H1 (cell line): Measurements from ENCODE around the gene CBLN3. TPM values are rescaled to one million over a fixed set of nuclear protein-coding genes. Genes with fewer than 3 reads are reported as not detected.

ENCODE experiments used
- CTCF ChIA-PET: fragments of 300-600 bp; sonication (Branson Sonifier 250); formaldehyde crosslinking; loops from one replicate; lab custom pipeline; 2021; ENCODE audit not compliant: partially characterized antibody; lab: Charles Lee
- POLR2A ChIA-PET: fragments of 300-600 bp; sonication (Branson Sonifier 250); formaldehyde crosslinking; loops from one replicate; lab custom pipeline; 2021; ENCODE audit warnings: inconsistent platforms; ENCODE audit not compliant: partially characterized antibody; lab: Charles Lee
- DNase-seq, 2 experiments: peaks; one replicate each; pipeline versions ENCODE4 v3.0.0 to v3.0.0-alpha.2; 2010 to 2022; ENCODE audit warnings: low spot score in 2 of 2, low read depth in 1 of 2, mixed read lengths in 1 of 2
- FAIRE-seq: peaks from 2 replicates; lab custom pipeline; 2011; peaks lifted over from hg19 to GRCh38; lab: Jason Lieb, UNC
- H2AFZ ChIP-seq: 2 replicates; pipeline ENCODE4 v1.8.1; 2012; ENCODE audit warnings: low read length, inconsistent platforms
- H2AK5ac ChIP-seq: 2 replicates; pipeline ENCODE4 v1.6.1; 2013; ENCODE audit warnings: low read depth, low read length
- H2BK120ac ChIP-seq: replicated peaks from 2 replicates; pipeline ENCODE3; 2013; ENCODE audit warnings: low read depth, low read length, inconsistent platforms
- H2BK12ac ChIP-seq: 2 replicates; pipeline ENCODE4 v1.6.1; 2013; ENCODE audit warnings: low read depth, low read length
- H2BK15ac ChIP-seq: 2 replicates; pipeline ENCODE4 v1.6.1; 2013; ENCODE audit warnings: low read length
- H2BK20ac ChIP-seq: 2 replicates; pipeline ENCODE4 v1.6.1; 2013; ENCODE audit warnings: low read length
- H2BK5ac ChIP-seq: 2 replicates; pipeline ENCODE4 v1.6.1; 2013; ENCODE audit warnings: low read depth, low read length
- H3K14ac ChIP-seq: 2 replicates; pipeline ENCODE4 v1.6.1; 2013; ENCODE audit warnings: inconsistent platforms; ENCODE audit not compliant: insufficient read length
- H3K18ac ChIP-seq: 2 replicates; pipeline ENCODE4 v1.6.1; 2013; ENCODE audit warnings: low read length; ENCODE audit errors: extremely low read depth
- H3K23ac ChIP-seq: 2 replicates; pipeline ENCODE4 v1.6.1; 2013; ENCODE audit warnings: inconsistent platforms; ENCODE audit not compliant: insufficient read length
- H3K23me2 ChIP-seq: 2 replicates; pipeline ENCODE4 v1.6.1; 2013; ENCODE audit warnings: low read depth, low read length
- H3K27ac ChIP-seq: 2 replicates; pipeline ENCODE4 v1.6.1; 2011; ENCODE audit warnings: low read depth, low read length, inconsistent platforms
- H3K27me3 ChIP-seq, 4 experiments: replicated peaks in 1 of 4; 1 replicate in 1 of 4; 2 replicates in 3 of 4; pipeline versions ENCODE4 v1.6.1 to v1.8.1; 2011 to 2013; ENCODE audit warnings: low read length in 3 of 4, mild to moderate bottlenecking in 3 of 4, inconsistent platforms in 2 of 4, mixed read lengths in 2 of 4, moderate library complexity in 1 of 4; ENCODE audit not compliant: control insufficient read depth in 3 of 4, insufficient read depth in 3 of 4; ENCODE audit errors: extremely low read depth in 1 of 4
- H3K36me3 ChIP-seq, 4 experiments: 2 replicates each; pipeline versions ENCODE4 v1.6.1 to v1.8.1; 2011 to 2013; ENCODE audit warnings: mild to moderate bottlenecking in 4 of 4, low read length in 3 of 4, moderate library complexity in 2 of 4, control low read depth in 1 of 4, inconsistent platforms in 1 of 4; ENCODE audit not compliant: insufficient read depth in 4 of 4, control insufficient read depth in 2 of 4
- H3K4ac ChIP-seq: replicated peaks from 2 replicates; pipeline ENCODE3; 2013; ENCODE audit warnings: low read length, low read depth, mixed read lengths, inconsistent platforms; ENCODE audit not compliant: insufficient read length
- H3K4me1 ChIP-seq, 4 experiments: replicated peaks in 1 of 4; 1 replicate in 1 of 4; 2 replicates in 3 of 4; pipeline versions ENCODE4 v1.6.1 to v1.8.1; 2011 to 2013; ENCODE audit warnings: low read length in 3 of 4, inconsistent platforms in 2 of 4, mixed read lengths in 1 of 4; ENCODE audit not compliant: insufficient read depth in 4 of 4, control insufficient read depth in 3 of 4
- H3K4me2 ChIP-seq, 2 experiments: 2 replicates each; pipeline versions ENCODE4 v1.6.1 to v1.8.1; 2011 to 2013; ENCODE audit warnings: low read depth in 2 of 2, low read length in 2 of 2, control low read depth in 1 of 2, inconsistent platforms in 1 of 2, mild to moderate bottlenecking in 1 of 2; ENCODE audit not compliant: insufficient read depth in 1 of 2
- H3K4me3 ChIP-seq, 4 experiments: fragments of 200-600, 300-600 bp in 1 of 4; sonication (generic), shearing (Covaris generic), sonication (Bioruptor Twin) in 1 of 4; 2 replicates each; pipeline versions ENCODE4 v1.5.1 to v1.8.1; 2011 to 2016; ENCODE audit warnings: low read length in 4 of 4, low read depth in 3 of 4, control low read depth in 2 of 4, inconsistent platforms in 2 of 4, mild to moderate bottlenecking in 2 of 4, mixed read lengths in 1 of 4, moderate library complexity in 1 of 4; ENCODE audit not compliant: insufficient read depth in 2 of 4; ENCODE audit errors: extremely low read depth in 1 of 4
- H3K56ac ChIP-seq: replicated peaks from 2 replicates; pipeline ENCODE3; 2013; ENCODE audit warnings: low read depth, mild to moderate bottlenecking, mixed read lengths, low read length, inconsistent platforms; ENCODE audit not compliant: insufficient read length
- H3K79me1 ChIP-seq: 2 replicates; pipeline ENCODE4 v1.6.1; 2013; ENCODE audit warnings: low read depth, low read length, control low read depth
- H3K79me2 ChIP-seq, 2 experiments: 2 replicates each; pipeline versions ENCODE4 v1.6.1 to v1.8.1; 2012 to 2013; ENCODE audit warnings: low read length in 2 of 2, mild to moderate bottlenecking in 2 of 2, inconsistent platforms in 1 of 2; ENCODE audit not compliant: insufficient read depth in 2 of 2, control insufficient read depth in 1 of 2
- H3K9ac ChIP-seq, 4 experiments: replicated peaks in 1 of 4; 1 replicate in 1 of 4; 2 replicates in 3 of 4; pipeline versions ENCODE4 v1.6.1 to v1.8.1; 2011 to 2013; ENCODE audit warnings: low read depth in 3 of 4, low read length in 3 of 4, control low read depth in 2 of 4, mild to moderate bottlenecking in 2 of 4, moderate library complexity in 2 of 4, inconsistent platforms in 1 of 4; ENCODE audit errors: extremely low read depth in 1 of 4
- H3K9me3 ChIP-seq, 2 experiments: 2 replicates each; pipeline versions ENCODE4 v1.6.1 to v1.8.1; 2012 to 2013; ENCODE audit warnings: mild to moderate bottlenecking in 2 of 2, moderate library complexity in 2 of 2, control low read depth in 1 of 2, inconsistent platforms in 1 of 2, low read depth in 1 of 2, low read length in 1 of 2, mixed read lengths in 1 of 2; ENCODE audit not compliant: insufficient read depth in 2 of 2
- H4K20me1 ChIP-seq, 2 experiments: replicated peaks in 1 of 2; 2 replicates each; pipeline versions ENCODE3 to v1.8.1; 2011 to 2013; ENCODE audit warnings: inconsistent platforms in 2 of 2, low read length in 2 of 2, mild to moderate bottlenecking in 1 of 2; ENCODE audit not compliant: insufficient read depth in 2 of 2, control insufficient read depth in 1 of 2
- H4K5ac ChIP-seq: 2 replicates; pipeline ENCODE4 v1.6.1; 2013; ENCODE audit warnings: low read length, low read depth, mixed read lengths, inconsistent platforms; ENCODE audit not compliant: insufficient read length
- H4K8ac ChIP-seq: 2 replicates; pipeline ENCODE4 v1.8.0; 2013; ENCODE audit warnings: mild to moderate bottlenecking, moderate library complexity, low read length, inconsistent platforms; ENCODE audit not compliant: insufficient read depth; ENCODE audit errors: extremely low read depth
- H4K91ac ChIP-seq: replicated peaks from 2 replicates; pipeline ENCODE3; 2013; ENCODE audit warnings: low read length, mixed read lengths, inconsistent platforms; ENCODE audit not compliant: insufficient read length
- EGR1 ChIP-seq: IDR thresholded peaks from 2 replicates; pipeline ENCODE4 v1.6.1; 2011; ENCODE audit warnings: low read depth, low read length, borderline replicate concordance
- GABPA ChIP-seq: IDR thresholded peaks from 2 replicates; pipeline ENCODE4 v1.6.1; 2011; ENCODE audit warnings: mild to moderate bottlenecking, low read length, moderate library complexity, borderline replicate concordance; ENCODE audit not compliant: insufficient read depth
- JUND ChIP-seq: IDR thresholded peaks from 2 replicates; pipeline ENCODE4 v1.6.1; 2011; ENCODE audit warnings: mild to moderate bottlenecking, improper control_type of control experiment, low read length
- KDM4A ChIP-seq: IDR thresholded peaks from one replicate; pipeline ENCODE4 v1.7.1; 2012; ENCODE audit warnings: low read depth, mild to moderate bottlenecking, moderate library complexity, low read length, inconsistent platforms; ENCODE audit not compliant: severe bottlenecking
- RXRA ChIP-seq: IDR thresholded peaks from 2 replicates; pipeline ENCODE4 v1.6.1; 2011; ENCODE audit warnings: low read depth, mild to moderate bottlenecking, low read length, moderate library complexity; ENCODE audit not compliant: insufficient read depth
- WGBS, 2 experiments: shearing (Covaris generic) in 1 of 2; methylation state at CpG; one replicate each; pipeline versions ENCODE4 v1.1.6 to v1.1.7; 2013 to 2015; ENCODE audit warnings: low lambda C conversion rate in 2 of 2, mixed read lengths in 2 of 2, inconsistent platforms in 1 of 2, low coverage in 1 of 2, missing lambda C conversion rate in 1 of 2; ENCODE audit not compliant: insufficient replicate concordance in 2 of 2, insufficient coverage in 1 of 2, insufficient read length in 1 of 2; ENCODE audit errors: extremely low coverage in 1 of 2, missing lambda C conversion rate in 1 of 2; 5-methylcytosine and 5-hydroxymethylcytosine counted together
- long read RNA-seq, 2 experiments: library from RNA in 1 of 2; library from capped mRNA in 1 of 2; stranded (forward); transcript quantifications; one replicate each; pipeline ENCODE4 v2.0.0, GENCODE V29; 2021; ENCODE audit warnings: inconsistent platforms in 1 of 2
- polyA minus RNA-seq, 3 experiments: library from RNA; depleted of rRNA, polyadenylated mRNA; stranded (reverse); fragments of >200 nt; gene quantifications; 1 replicate in 2 of 3; 2 replicates in 1 of 3; pipeline ENCODE4 v1.2.3, GENCODE V29; 2011
- polyA plus RNA-seq, 7 experiments: library from polyadenylated mRNA; depleted of rRNA in 3 of 7; stranded (reverse) in 5 of 7; unstranded in 2 of 7; fragments of >200 nt in 5 of 7; fragments of 200-250 nt in 2 of 7; gene quantifications; 1 replicate in 5 of 7; 2 replicates in 1 of 7; 4 replicates in 1 of 7; pipeline versions ENCODE4 v1.2.1 to v1.2.3, GENCODE V29; 2011 to 2013; ENCODE audit warnings: missing spikeins in 2 of 7, mixed read lengths in 2 of 7
- total RNA-seq: library from RNA; stranded (reverse); fragmentation: NEBNext Ultra II Directional; extraction: Animal tissue kit (Norgen Biotek cat#: 25700); gene quantifications from 2 replicates; pipeline ENCODE4 v1.2.1, GENCODE V29; 2021
- TF ChIP-seq, protein P1 (sequence below): IDR thresholded peaks from 2 replicates; pipeline ENCODE4 v1.6.1; 2012; ENCODE audit warnings: inconsistent platforms
- TF ChIP-seq, protein P2 (sequence below): IDR thresholded peaks from 2 replicates; pipeline ENCODE4 v1.6.1; 2012; ENCODE audit warnings: inconsistent platforms

The CBLN3 gene
- 0.52 and 0.54 TPM in 2 replicates for total RNA-seq
- polyA plus RNA-seq (2011; rRNA removed): 0.72 and 1.00 TPM in 2 replicates
- 0.65 TPM for polyA plus RNA-seq (2011; cell fraction: cytosol; rRNA removed)
- polyA plus RNA-seq (2011; cell fraction: nucleus; rRNA removed): 1.7 TPM
- polyA plus RNA-seq (2012, experiment 1 of 2): 0.37 to 1.00 TPM (median 0.83 TPM) in 4 replicates
- polyA plus RNA-seq (2012, experiment 2 of 2): 0.43 TPM
- polyA plus RNA-seq (2013, experiment 1 of 2): 0.57 TPM
- 0.53 TPM for polyA plus RNA-seq (2013, experiment 2 of 2)
- 0.12 and 0.57 TPM in 2 replicates for polyA minus RNA-seq (2011; rRNA and poly(A)+ RNA removed)
- polyA minus RNA-seq (2011; cell fraction: cytosol; rRNA and poly(A)+ RNA removed): not detected
- polyA minus RNA-seq (2011; cell fraction: nucleus; rRNA and poly(A)+ RNA removed): 1.2 TPM
- long read RNA-seq, experiment 1: 0 reads
- long read RNA-seq, experiment 2: 0 reads

DNA sequence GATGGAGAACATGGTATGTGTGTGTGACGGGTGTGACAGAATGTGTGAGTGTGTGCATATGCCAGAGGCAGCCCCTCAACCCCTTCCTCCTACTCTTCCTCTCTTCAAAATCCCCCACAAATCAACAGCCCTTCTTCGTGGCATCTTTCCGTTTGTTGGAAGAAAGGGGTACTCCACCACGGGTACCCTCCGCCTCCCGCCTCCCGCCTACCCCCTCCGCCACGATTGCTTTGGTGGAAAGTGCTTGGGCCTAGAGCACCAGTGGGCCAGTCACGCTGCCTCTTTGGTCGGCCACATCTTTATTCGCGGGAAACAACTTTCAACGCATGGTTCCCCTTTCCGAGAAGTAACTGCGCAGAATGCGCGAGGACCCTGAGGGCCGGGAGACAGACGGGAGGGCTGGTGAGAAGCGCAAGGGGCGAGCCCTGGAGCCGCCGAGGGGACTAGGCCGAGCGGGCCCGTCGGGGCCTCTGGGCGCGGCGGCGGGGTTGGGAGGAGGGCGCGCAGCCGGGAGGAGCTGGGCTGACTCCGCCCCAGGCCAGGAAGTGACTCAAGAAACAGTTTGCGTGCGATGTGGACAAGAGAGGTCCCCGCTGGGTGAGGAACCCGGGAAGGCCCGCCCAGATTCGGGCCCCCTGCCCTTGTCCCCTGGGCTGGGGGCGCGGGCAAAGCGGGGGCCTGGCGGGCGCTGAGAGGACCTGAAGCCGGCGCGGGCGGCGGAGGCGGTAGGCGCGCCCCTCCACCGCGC is at the start of gene CBLN3, which contains the start of gene KHNYN:
Gene CBLN3 (minus strand): TSS at position 274 of the 748 bp plus-strand sequence. CDS start 614 bp downstream, outside the sequence.
Gene KHNYN (plus strand): TSS at position 560 of the 748 bp plus-strand sequence. CDS start 777 bp downstream, outside the sequence.
- FAIRE-seq (no peak), DNase-seq (peak in 1 of 2 experiments; percentile 87)
- Histone ChIP-seq H3K79me2 (no peaks in the 10 kb centered on the region), H4K5ac (peak within 1 kb of the TSS; percentile 23), H3K4me1 (peaks cover 6 to 21% (median 15%) of the 10 kb centered on the region in 4 experiments), H3K9ac (peak within 1 kb of the TSS; percentile 12 to 84 (median 29); a peak in 5 of 7 replicates), H4K91ac (peak within 1 kb of the TSS; percentile 34), H2BK15ac (peak within 1 kb of the TSS; percentile 75; the same call in 1 of the 2 replicates), H3K56ac (no peak within 1 kb of the TSS), H3K27ac (peak within 1 kb of the TSS; percentile 54; the same call in 1 of the 2 replicates), H2BK12ac (peak within 1 kb of the TSS; percentile 53; the same call in 1 of the 2 replicates), H3K4ac (peak within 1 kb of the TSS; percentile 62), H4K8ac (peak within 1 kb of the TSS; percentile 47), H3K14ac (no peak within 1 kb of the TSS), H4K20me1 (peaks cover 0 to 3% of the 10 kb centered on the region in 2 experiments), H3K36me3 (0 out of 8 replicates have a peak, but pooled peaks cover 0 to 4% (median 0%) of the 10 kb centered on the region in 4 experiments), H3K18ac (peak within 1 kb of the TSS; percentile 85), H2BK120ac (no peak within 1 kb of the TSS), H3K4me2 (peak within 1 kb of the TSS; percentile 85 to 89), H2BK20ac (no peak within 1 kb of the TSS), H3K9me3 (no peaks in the 10 kb centered on the region), H3K79me1 (no peaks in the 10 kb centered on the region), H3K23me2 (peaks cover 5% of the 10 kb centered on the region; the same call in 1 of the 2 replicates), H3K4me3 (peak within 1 kb of the TSS; percentile 52 to 76 (median 72)), H2AFZ (no peak within 1 kb of the TSS), H3K27me3 (peaks cover 0 to 17% (median 1%) of the 10 kb centered on the region in 4 experiments; a peak in 3 of 7 replicates), H3K23ac (no peak within 1 kb of the TSS), H2BK5ac (peak within 1 kb of the TSS; percentile 15; the same call in 1 of the 2 replicates), H2AK5ac (no peak within 1 kb of the TSS)
- ChIA-PET POLR2A (interaction anchor here (0.6 to 5.4 kb wide), 18 partner anchors 8 to 216 kb away, joined by 3 to 46 read pairs (median 6); partner anchors contain the start of genes ADCY4, NYNRIN and SDR39U1), CTCF (interaction anchor here (1.7 to 21.3 kb wide), 13 partner anchors 7 to 131 kb away, joined by 4 to 664 read pairs (median 35); partner anchors contain the start of genes ADCY4, CIDEB, DHRS1 and NFATC4)
- 7% methylated on average over 42 of the region's 57 CpGs; no CpG with 5 or more reads in 1 of the 2 experiments for WGBS, 2 experiments
- TF ChIP-seq KDM4A (peak; percentile 32), JUND (no peak), EGR1 (no peak; the same call in 1 of the 2 replicates), GABPA (no peak), RXRA (no peak)
- TF ChIP-seq, protein P1, sequence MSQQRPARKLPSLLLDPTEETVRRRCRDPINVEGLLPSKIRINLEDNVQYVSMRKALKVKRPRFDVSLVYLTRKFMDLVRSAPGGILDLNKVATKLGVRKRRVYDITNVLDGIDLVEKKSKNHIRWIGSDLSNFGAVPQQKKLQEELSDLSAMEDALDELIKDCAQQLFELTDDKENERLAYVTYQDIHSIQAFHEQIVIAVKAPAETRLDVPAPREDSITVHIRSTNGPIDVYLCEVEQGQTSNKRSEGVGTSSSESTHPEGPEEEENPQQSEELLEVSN: peak; percentile 71
- TF ChIP-seq, protein P2, sequence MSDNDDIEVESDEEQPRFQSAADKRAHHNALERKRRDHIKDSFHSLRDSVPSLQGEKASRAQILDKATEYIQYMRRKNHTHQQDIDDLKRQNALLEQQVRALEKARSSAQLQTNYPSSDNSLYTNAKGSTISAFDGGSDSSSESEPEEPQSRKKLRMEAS: peak; percentile 36; the same call in 1 of the 2 replicates
